ENCODE results near the gene NAPA.

The NAPA gene

GRCh38 chr19:47514869-47515588 is at the start of gene NAPA:
Gene NAPA (minus strand): TSS chr19:47515063. CDS start chr19:47514940, 123 bp downstream.
- DNase-seq (ENCODE audit: low spot score), result peak; percentile 100

- DNase-seq (ENCODE audit: low spot score), result no peak
Measured at GRCh38 chr19:47564081-47564480, 49.2 kb upstream of the NAPA start.

- DNase-seq (ENCODE audit: low spot score), result no peak
Measured at GRCh38 chr19:47561440-47562057, 46.7 kb upstream of the NAPA start.

GRCh38 chr19:47560999-47561398 is 46.1 kb upstream of the NAPA start:
- no peak for DNase-seq (ENCODE audit: low spot score)

GRCh38 chr19:47550129-47550528 is 35.3 kb upstream of the NAPA start:
- DNase-seq (ENCODE audit: low spot score), result no peak

GRCh38 chr19:47549261-47549862 is 34.5 kb upstream of the NAPA start:
- no peak for DNase-seq (ENCODE audit: low spot score)

- no peak for DNase-seq (ENCODE audit: low spot score)
Measured at GRCh38 chr19:47547199-47547598, 32.3 kb upstream of the NAPA start.

GRCh38 chr19:47545061-47545948 is 30.4 kb upstream of the NAPA start:
- no peak for DNase-seq (ENCODE audit: low spot score)

GRCh38 chr19:47544476-47544875 is 29.6 kb upstream of the NAPA start:
- no peak for DNase-seq (ENCODE audit: low spot score)

- no peak for DNase-seq (ENCODE audit: low spot score)
Measured at GRCh38 chr19:47544075-47544474, 29.2 kb upstream of the NAPA start.

- no peak for DNase-seq (ENCODE audit: low spot score)
Measured at GRCh38 chr19:47542030-47542475, 27.2 kb upstream of the NAPA start.

- peak; percentile 10 for DNase-seq (ENCODE audit: low spot score)
Measured at GRCh38 chr19:47541518-47541917, 26.7 kb upstream of the NAPA start.

- no peak for DNase-seq (ENCODE audit: low spot score)
Measured at GRCh38 chr19:47540748-47541147, 25.9 kb upstream of the NAPA start.

- DNase-seq (ENCODE audit: low spot score), result no peak
Measured at GRCh38 chr19:47539747-47540311, 25.0 kb upstream of the NAPA start.

- no peak for DNase-seq (ENCODE audit: low spot score)
Measured at GRCh38 chr19:47538812-47539211, 23.9 kb upstream of the NAPA start.

GRCh38 chr19:47537493-47537892 is 22.6 kb upstream of the NAPA start:
- DNase-seq (ENCODE audit: low spot score), result no peak

GRCh38 chr19:47534628-47535027 is 19.8 kb upstream of the NAPA start:
- DNase-seq (ENCODE audit: low spot score), result no peak

GRCh38 chr19:47531640-47532387 is 17.0 kb upstream of the NAPA start:
- no peak for DNase-seq (ENCODE audit: low spot score)

- no peak for DNase-seq (ENCODE audit: low spot score)
Measured at GRCh38 chr19:47529018-47529742, 14.3 kb upstream of the NAPA start.

GRCh38 chr19:47526798-47527197 is 11.9 kb upstream of the NAPA start:
- no peak for DNase-seq (ENCODE audit: low spot score)

GRCh38 chr19:47523473-47523872 is 8.6 kb upstream of the NAPA start:
- no peak for DNase-seq (ENCODE audit: low spot score)

All from activated CD4-positive, alpha-beta T cell treated with anti-CD3 and anti-CD28 coated beads, Interleukin-2, Interleukin-4, amounts not matched to agents 100 ng/mL and 50 ng/mL, durations not matched to agents 16 hours and 8 hours (primary cell).